ENCODE data around the gene ZFYVE28. TPM values are rescaled to one million over a fixed set of nuclear protein-coding genes. Genes with fewer than 3 reads are reported as not detected.

ZFYVE28 gene
- total RNA-seq, 1 experiment from 2014 or later = 19.2 TPM

DNA sequence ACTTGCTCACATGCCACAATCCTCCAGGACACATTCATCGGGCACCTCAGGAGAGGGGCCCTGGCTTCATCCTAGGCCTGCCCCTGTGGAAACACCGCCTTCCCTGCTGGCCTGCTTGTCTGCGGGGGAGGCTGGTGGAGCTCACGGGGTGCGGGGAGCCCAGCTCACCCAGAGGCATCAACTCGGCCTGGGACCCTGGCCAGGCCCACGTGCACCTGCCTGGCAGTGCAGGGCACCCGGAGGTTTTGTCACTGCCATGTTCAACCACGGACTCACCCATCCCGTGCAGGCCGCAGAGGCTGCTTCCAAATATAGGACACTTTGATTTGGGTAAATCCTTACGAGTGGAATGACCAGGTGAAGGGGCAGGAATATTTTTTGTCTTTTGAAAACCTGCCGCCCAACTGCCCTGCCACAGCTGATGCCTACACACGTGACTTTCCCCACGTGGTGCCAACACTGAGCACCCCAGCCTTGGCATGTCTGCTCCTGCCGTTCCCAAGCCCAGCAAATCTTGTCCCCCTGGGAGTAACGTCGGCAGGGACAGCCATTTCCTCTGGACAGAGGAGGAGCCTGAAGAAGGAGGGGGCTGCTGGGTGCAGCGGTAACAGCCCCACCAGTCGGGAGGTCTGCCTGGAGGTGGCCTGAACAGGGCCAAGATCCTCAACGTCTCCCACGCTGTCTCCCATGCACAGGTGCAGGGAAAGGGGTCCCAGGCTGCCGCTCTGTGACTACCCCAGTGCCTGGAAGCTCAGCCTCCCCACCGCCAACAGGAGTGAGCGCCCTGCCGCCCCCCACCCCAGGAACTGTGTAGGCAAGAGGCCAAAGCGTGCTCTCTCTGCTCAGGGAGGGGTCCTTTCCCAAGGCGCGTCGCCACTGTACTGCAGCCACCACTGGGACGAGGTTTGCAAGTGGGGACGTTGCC lies 165.0 kb downstream of the ZFYVE28 start:
- no peak for ATAC-seq
- CTCF ChIA-PET = no interaction called here
- Histone ChIP-seq H4K20me1 (ENCODE audit: insufficient read depth) (no peaks in the 10 kb centered on the region), H3K4me3 (replicated peaks in 1 of 2; ENCODE audit: low read depth in 1 of 2, low read length in 2 of 2) (no peak overlapping the region), H3K4me1 (ENCODE audit: control insufficient read depth in 1 of 2, insufficient read depth in 2 of 2, low read length in 2 of 2) (no peaks in the 10 kb centered on the region), H3K79me2 (ENCODE audit: insufficient read depth, low read length) (no peaks in the 10 kb centered on the region), H3K27ac (ENCODE audit: low read depth, low read length) (no peak overlapping the region), H3K9me3 (ENCODE audit: control insufficient read depth in 1 of 2, insufficient read depth in 1 of 2, low read depth in 1 of 2, low read length in 2 of 2) (no peaks in the 10 kb centered on the region), H3K36me3 (ENCODE audit: control insufficient read depth in 1 of 2, insufficient read depth in 2 of 2, low read length in 2 of 2) (no peaks in the 10 kb centered on the region), H3K27me3 (ENCODE audit: insufficient read depth, low read length) (no peaks in the 10 kb centered on the region), H3K9ac (ENCODE audit: low read length) (no peak overlapping the region), H3K9me2 (ENCODE audit: insufficient read depth) (no peaks in the 10 kb centered on the region), H2AFZ (ENCODE audit: low read depth, low read length, poor library complexity, severe bottlenecking) (no peak overlapping the region), H3K4me2 (ENCODE audit: low read length) (no peak overlapping the region)
- intact Hi-C loops (cut with micrococcal nuclease) = no loop called here
- no peak for DNase-seq (ENCODE audit: low read depth, low spot score)
- POLR2A ChIA-PET = no interaction called here
- BruUV-seq (replicated peaks) = no TSS peak
- RAD21 ChIA-PET (ENCODE audit: low non-redundant PET in 1 of 2, low total read pairs in 2 of 2, uncharacterized antibody in 2 of 2, unreplicated experiment in 2 of 2) = no interaction called here
- TF ChIP-seq ZFX (IDR thresholded peaks at IDR 0.05) (no peak), FOSL1 (IDR thresholded peaks at IDR 0.05; ENCODE audit: low read depth) (no peak), TCF7L2 (IDR thresholded peaks at IDR 0.05; ENCODE audit: borderline replicate concordance, extremely low read depth, insufficient read depth, insufficient read length) (no peak), RAD21 (IDR thresholded peaks at IDR 0.05; ENCODE audit: low read depth) (no peak), EGR1 (IDR thresholded peaks at IDR 0.05; ENCODE audit: low read depth) (no peak), POLR2AphosphoS5 (IDR thresholded peaks at IDR 0.05; ENCODE audit: low read depth, low read length) (no peak), CEBPB (IDR thresholded peaks at IDR 0.05; ENCODE audit: low read depth) (no peak), CBX3 (IDR thresholded peaks at IDR 0.05; ENCODE audit: low read depth) (no peak), SRF (IDR thresholded peaks at IDR 0.05; ENCODE audit: low read depth) (no peak), EZH2 (IDR thresholded peaks at IDR 0.05) (no peak), YY1 (IDR thresholded peaks at IDR 0.05; ENCODE audit: extremely low read depth, insufficient replicate concordance, low read depth, low read length) (no peak), EZH2phosphoT487 (IDR thresholded peaks at IDR 0.05; ENCODE audit: borderline replicate concordance) (no peak), SP1 (IDR thresholded peaks at IDR 0.05; ENCODE audit: low read depth) (no peak), JUND (IDR thresholded peaks at IDR 0.05) (no peak), ELF1 (IDR thresholded peaks at IDR 0.05; ENCODE audit: borderline replicate concordance, low read depth) (no peak)
- TF ChIP-seq, protein P1, sequence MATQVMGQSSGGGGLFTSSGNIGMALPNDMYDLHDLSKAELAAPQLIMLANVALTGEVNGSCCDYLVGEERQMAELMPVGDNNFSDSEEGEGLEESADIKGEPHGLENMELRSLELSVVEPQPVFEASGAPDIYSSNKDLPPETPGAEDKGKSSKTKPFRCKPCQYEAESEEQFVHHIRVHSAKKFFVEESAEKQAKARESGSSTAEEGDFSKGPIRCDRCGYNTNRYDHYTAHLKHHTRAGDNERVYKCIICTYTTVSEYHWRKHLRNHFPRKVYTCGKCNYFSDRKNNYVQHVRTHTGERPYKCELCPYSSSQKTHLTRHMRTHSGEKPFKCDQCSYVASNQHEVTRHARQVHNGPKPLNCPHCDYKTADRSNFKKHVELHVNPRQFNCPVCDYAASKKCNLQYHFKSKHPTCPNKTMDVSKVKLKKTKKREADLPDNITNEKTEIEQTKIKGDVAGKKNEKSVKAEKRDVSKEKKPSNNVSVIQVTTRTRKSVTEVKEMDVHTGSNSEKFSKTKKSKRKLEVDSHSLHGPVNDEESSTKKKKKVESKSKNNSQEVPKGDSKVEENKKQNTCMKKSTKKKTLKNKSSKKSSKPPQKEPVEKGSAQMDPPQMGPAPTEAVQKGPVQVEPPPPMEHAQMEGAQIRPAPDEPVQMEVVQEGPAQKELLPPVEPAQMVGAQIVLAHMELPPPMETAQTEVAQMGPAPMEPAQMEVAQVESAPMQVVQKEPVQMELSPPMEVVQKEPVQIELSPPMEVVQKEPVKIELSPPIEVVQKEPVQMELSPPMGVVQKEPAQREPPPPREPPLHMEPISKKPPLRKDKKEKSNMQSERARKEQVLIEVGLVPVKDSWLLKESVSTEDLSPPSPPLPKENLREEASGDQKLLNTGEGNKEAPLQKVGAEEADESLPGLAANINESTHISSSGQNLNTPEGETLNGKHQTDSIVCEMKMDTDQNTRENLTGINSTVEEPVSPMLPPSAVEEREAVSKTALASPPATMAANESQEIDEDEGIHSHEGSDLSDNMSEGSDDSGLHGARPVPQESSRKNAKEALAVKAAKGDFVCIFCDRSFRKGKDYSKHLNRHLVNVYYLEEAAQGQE (IDR thresholded peaks at IDR 0.05; ENCODE audit: low read depth) = no peak
- TF ChIP-seq, protein P2, sequence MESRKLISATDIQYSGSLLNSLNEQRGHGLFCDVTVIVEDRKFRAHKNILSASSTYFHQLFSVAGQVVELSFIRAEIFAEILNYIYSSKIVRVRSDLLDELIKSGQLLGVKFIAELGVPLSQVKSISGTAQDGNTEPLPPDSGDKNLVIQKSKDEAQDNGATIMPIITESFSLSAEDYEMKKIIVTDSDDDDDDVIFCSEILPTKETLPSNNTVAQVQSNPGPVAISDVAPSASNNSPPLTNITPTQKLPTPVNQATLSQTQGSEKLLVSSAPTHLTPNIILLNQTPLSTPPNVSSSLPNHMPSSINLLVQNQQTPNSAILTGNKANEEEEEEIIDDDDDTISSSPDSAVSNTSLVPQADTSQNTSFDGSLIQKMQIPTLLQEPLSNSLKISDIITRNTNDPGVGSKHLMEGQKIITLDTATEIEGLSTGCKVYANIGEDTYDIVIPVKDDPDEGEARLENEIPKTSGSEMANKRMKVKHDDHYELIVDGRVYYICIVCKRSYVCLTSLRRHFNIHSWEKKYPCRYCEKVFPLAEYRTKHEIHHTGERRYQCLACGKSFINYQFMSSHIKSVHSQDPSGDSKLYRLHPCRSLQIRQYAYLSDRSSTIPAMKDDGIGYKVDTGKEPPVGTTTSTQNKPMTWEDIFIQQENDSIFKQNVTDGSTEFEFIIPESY (IDR thresholded peaks at IDR 0.05; ENCODE audit: extremely low read depth, insufficient replicate concordance, low read length) = no peak
- TF ChIP-seq, protein P3, sequence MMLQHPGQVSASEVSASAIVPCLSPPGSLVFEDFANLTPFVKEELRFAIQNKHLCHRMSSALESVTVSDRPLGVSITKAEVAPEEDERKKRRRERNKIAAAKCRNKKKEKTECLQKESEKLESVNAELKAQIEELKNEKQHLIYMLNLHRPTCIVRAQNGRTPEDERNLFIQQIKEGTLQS (IDR thresholded peaks at IDR 0.05) = no peak
- TF ChIP-seq, protein P4, sequence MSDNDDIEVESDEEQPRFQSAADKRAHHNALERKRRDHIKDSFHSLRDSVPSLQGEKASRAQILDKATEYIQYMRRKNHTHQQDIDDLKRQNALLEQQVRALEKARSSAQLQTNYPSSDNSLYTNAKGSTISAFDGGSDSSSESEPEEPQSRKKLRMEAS (IDR thresholded peaks at IDR 0.05) = no peak
- TF ChIP-seq, protein P5, sequence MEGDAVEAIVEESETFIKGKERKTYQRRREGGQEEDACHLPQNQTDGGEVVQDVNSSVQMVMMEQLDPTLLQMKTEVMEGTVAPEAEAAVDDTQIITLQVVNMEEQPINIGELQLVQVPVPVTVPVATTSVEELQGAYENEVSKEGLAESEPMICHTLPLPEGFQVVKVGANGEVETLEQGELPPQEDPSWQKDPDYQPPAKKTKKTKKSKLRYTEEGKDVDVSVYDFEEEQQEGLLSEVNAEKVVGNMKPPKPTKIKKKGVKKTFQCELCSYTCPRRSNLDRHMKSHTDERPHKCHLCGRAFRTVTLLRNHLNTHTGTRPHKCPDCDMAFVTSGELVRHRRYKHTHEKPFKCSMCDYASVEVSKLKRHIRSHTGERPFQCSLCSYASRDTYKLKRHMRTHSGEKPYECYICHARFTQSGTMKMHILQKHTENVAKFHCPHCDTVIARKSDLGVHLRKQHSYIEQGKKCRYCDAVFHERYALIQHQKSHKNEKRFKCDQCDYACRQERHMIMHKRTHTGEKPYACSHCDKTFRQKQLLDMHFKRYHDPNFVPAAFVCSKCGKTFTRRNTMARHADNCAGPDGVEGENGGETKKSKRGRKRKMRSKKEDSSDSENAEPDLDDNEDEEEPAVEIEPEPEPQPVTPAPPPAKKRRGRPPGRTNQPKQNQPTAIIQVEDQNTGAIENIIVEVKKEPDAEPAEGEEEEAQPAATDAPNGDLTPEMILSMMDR (IDR thresholded peaks at IDR 0.05 in 2 of 3, conservative IDR thresholded peaks at IDR 0.05 in 1 of 3; ENCODE audit: borderline replicate concordance in 1 of 3, insufficient read depth in 1 of 3, low read depth in 2 of 3, low read length in 2 of 3) = no peak

Measured in HCT116 (cell line).